Measurements from ENCODE around the gene ANKRD44.

ANKRD44 gene

DNA sequence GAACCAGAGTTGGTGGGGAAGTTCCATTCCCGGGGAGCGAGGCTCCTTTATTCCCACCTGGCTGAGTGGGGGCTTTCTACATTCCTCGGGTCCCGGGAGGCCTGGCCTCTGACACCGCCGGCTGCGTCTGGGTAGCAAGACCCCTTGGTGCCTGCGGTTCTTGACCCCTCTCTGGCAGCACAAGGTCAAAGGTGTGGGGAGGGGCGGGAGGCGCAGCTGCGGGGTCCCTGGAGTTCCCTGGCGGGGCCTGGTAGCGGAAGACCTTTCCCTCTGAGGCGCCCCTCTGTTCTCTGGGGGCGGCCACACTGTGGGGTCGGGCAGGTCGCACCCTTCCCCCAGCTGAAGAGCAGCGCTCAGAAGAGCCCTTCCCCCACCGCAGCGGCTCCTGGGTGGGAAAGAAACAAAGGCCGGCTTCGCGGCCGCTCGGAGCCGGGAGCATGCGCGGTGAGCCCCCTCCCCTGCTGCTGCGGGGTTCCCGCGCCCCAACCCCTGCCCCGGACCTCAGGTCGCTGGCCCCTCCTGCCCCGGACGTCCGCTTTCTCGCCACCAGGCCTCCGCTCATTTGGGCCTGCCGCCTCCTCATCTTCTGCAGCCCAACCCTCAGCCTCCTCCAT, 146.3 kb downstream of the ANKRD44 start:
- H3K18ac ChIP-seq (ENCODE audit: low read length): no peak overlapping the region
- peak overlapping the region; percentile 4 for H2BK5ac ChIP-seq (ENCODE audit: low read depth, low read length, poor library complexity)
- no peak overlapping the region for H2AK5ac ChIP-seq (ENCODE audit: low read length)
- H3K4me1 ChIP-seq (ENCODE audit: control insufficient read depth in 1 of 2, insufficient read depth in 2 of 2, low read length in 2 of 2): peaks cover 8 to 9% of the 10 kb centered on the region in 2 experiments
- H3K79me2 ChIP-seq (ENCODE audit: control insufficient read depth, insufficient read depth, low read length, poor library complexity): no peaks in the 10 kb centered on the region
- H2BK120ac ChIP-seq (ENCODE audit: insufficient read depth, low read length, poor library complexity): peak overlapping the region; percentile 30
- no peak for DNase-seq
- no peaks in the 10 kb centered on the region for H3K36me3 ChIP-seq (ENCODE audit: control insufficient read depth in 1 of 2, insufficient read depth in 2 of 2, low read length in 2 of 2)
- H3K9ac ChIP-seq (ENCODE audit: low read length): no peak overlapping the region
- peak overlapping the region; percentile 11 for H2BK12ac ChIP-seq (ENCODE audit: low read length)
- WGBS (ENCODE audit: extremely low coverage, insufficient coverage, insufficient read length): no CpG with 5 or more reads among the region's 39 CpGs
- H3K27me3 ChIP-seq (ENCODE audit: insufficient read depth, low read length): no peaks in the 10 kb centered on the region
- no peak overlapping the region for H3K4me3 ChIP-seq (ENCODE audit: low read depth, low read length)
- H3K23ac ChIP-seq (ENCODE audit: low read length): no peak overlapping the region
- H4K12ac ChIP-seq (ENCODE audit: low read depth, low read length): peak overlapping the region; percentile 35
- peaks cover 4% of the 10 kb centered on the region for H3K79me1 ChIP-seq (ENCODE audit: low read length)
- H3K4ac ChIP-seq (ENCODE audit: low read depth, low read length): no peak overlapping the region
- H4K8ac ChIP-seq (ENCODE audit: low read depth, low read length): peak overlapping the region; percentile 61
- peak overlapping the region; percentile 66 for H3K14ac ChIP-seq (ENCODE audit: low read length)
- H2AFZ ChIP-seq (ENCODE audit: insufficient read depth, low read length, poor library complexity): peak overlapping the region; percentile 3
- peak overlapping the region; percentile 61 for H4K91ac ChIP-seq (ENCODE audit: low read depth, low read length)
- no peaks in the 10 kb centered on the region for H3K9me3 ChIP-seq (ENCODE audit: insufficient read depth, low read depth, low read length)
- peak overlapping the region; percentile 41 for H3K4me2 ChIP-seq (ENCODE audit: low read length)
- H3K27ac ChIP-seq (ENCODE audit: low read depth, low read length): no peak overlapping the region

DNA sequence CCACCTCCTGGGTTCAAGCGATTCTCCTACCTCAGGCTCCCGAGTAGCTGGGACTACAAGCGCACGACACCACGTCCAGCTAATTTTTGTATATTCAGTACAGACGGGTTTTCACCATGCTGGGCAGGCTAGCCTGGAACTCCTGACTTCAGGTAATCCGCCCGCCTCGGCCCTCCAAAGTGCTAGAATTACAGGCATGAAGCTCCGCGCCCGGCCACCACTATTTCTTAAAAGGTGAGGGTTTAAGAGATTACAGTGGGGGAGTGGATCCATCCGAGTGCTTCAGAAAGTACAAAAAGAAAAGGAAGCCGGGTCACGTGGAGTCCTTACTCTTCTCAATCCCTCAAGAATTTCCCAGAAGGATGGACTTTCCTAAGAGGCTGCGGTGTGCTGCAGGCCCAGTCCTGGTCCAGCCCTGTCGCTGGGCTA, 146.9 kb downstream of the ANKRD44 start:
- Histone ChIP-seq H3K4ac (ENCODE audit: low read depth, low read length) (no peak overlapping the region), H3K9ac (ENCODE audit: low read length) (no peak overlapping the region), H4K91ac (ENCODE audit: low read depth, low read length) (peak overlapping the region; percentile 61), H3K14ac (ENCODE audit: low read length) (no peak overlapping the region), H2AK5ac (ENCODE audit: low read length) (no peak overlapping the region), H3K27ac (ENCODE audit: low read depth, low read length) (no peak overlapping the region), H3K36me3 (ENCODE audit: control insufficient read depth in 1 of 2, insufficient read depth in 2 of 2, low read length in 2 of 2) (no peaks in the 10 kb centered on the region), H3K79me1 (ENCODE audit: low read length) (peaks cover 4% of the 10 kb centered on the region), H2BK5ac (ENCODE audit: low read depth, low read length, poor library complexity) (peak overlapping the region; percentile 4), H3K79me2 (ENCODE audit: control insufficient read depth, insufficient read depth, low read length, poor library complexity) (no peaks in the 10 kb centered on the region), H3K4me1 (ENCODE audit: control insufficient read depth in 1 of 2, insufficient read depth in 2 of 2, low read length in 2 of 2) (peaks cover 8 to 9% of the 10 kb centered on the region in 2 experiments), H3K9me3 (ENCODE audit: insufficient read depth, low read depth, low read length) (no peaks in the 10 kb centered on the region), H3K23ac (ENCODE audit: low read length) (no peak overlapping the region), H2AFZ (ENCODE audit: insufficient read depth, low read length, poor library complexity) (no peak overlapping the region), H2BK120ac (ENCODE audit: insufficient read depth, low read length, poor library complexity) (no peak overlapping the region), H3K4me2 (ENCODE audit: low read length) (peak overlapping the region; percentile 41), H3K27me3 (ENCODE audit: insufficient read depth, low read length) (no peaks in the 10 kb centered on the region), H4K8ac (ENCODE audit: low read depth, low read length) (peak overlapping the region; percentile 61), H3K4me3 (ENCODE audit: low read depth, low read length) (no peak overlapping the region), H4K12ac (ENCODE audit: low read depth, low read length) (peak overlapping the region; percentile 35), H3K18ac (ENCODE audit: low read length) (no peak overlapping the region), H2BK12ac (ENCODE audit: low read length) (no peak overlapping the region)
- no CpG with 5 or more reads among the region's 17 CpGs for WGBS (ENCODE audit: extremely low coverage, insufficient coverage, insufficient read length)
- no peak for DNase-seq

DNA sequence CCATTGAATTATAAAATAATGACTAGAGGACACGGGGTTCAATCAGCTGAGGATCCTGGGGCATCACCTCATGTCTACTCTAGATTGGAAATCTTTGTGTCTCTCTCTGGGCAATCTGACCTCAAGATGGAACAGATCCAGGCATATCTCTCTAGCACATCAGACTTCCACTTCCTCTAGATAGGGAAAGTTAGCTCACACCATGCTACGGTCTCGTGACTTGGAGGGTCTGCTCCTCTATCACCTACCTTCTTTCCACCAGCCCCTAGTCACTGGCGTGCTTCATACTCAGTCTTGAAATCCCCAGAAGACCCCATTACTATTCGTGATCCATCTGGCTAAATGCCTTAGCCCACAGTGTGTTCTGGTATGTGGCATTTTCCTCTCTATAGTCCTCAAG, 148.8 kb downstream of the ANKRD44 start:
- Histone ChIP-seq H3K9me3 (ENCODE audit: insufficient read depth, low read depth, low read length) (no peaks in the 10 kb centered on the region), H2AFZ (ENCODE audit: insufficient read depth, low read length, poor library complexity) (no peak overlapping the region), H3K79me2 (ENCODE audit: control insufficient read depth, insufficient read depth, low read length, poor library complexity) (no peaks in the 10 kb centered on the region), H4K8ac (ENCODE audit: low read depth, low read length) (no peak overlapping the region), H3K14ac (ENCODE audit: low read length) (no peak overlapping the region), H2AK5ac (ENCODE audit: low read length) (no peak overlapping the region), H4K91ac (ENCODE audit: low read depth, low read length) (no peak overlapping the region), H3K4me3 (ENCODE audit: low read depth, low read length) (no peak overlapping the region), H2BK5ac (ENCODE audit: low read depth, low read length, poor library complexity) (no peak overlapping the region), H3K27me3 (ENCODE audit: insufficient read depth, low read length) (no peaks in the 10 kb centered on the region), H3K4me2 (ENCODE audit: low read length) (no peak overlapping the region), H2BK120ac (ENCODE audit: insufficient read depth, low read length, poor library complexity) (no peak overlapping the region), H3K79me1 (ENCODE audit: low read length) (peaks cover 4% of the 10 kb centered on the region), H3K36me3 (ENCODE audit: control insufficient read depth in 1 of 2, insufficient read depth in 2 of 2, low read length in 2 of 2) (no peaks in the 10 kb centered on the region), H3K9ac (ENCODE audit: low read length) (no peak overlapping the region), H3K18ac (ENCODE audit: low read length) (no peak overlapping the region), H4K12ac (ENCODE audit: low read depth, low read length) (no peak overlapping the region), H3K4me1 (ENCODE audit: control insufficient read depth in 1 of 2, insufficient read depth in 2 of 2, low read length in 2 of 2) (peaks cover 8 to 9% of the 10 kb centered on the region in 2 experiments), H2BK12ac (ENCODE audit: low read length) (no peak overlapping the region), H3K23ac (ENCODE audit: low read length) (no peak overlapping the region), H3K4ac (ENCODE audit: low read depth, low read length) (no peak overlapping the region), H3K27ac (ENCODE audit: low read depth, low read length) (no peak overlapping the region)
- no peak for DNase-seq
- no CpG with 5 or more reads among the region's 5 CpGs for WGBS (ENCODE audit: extremely low coverage, insufficient coverage, insufficient read length)

DNA sequence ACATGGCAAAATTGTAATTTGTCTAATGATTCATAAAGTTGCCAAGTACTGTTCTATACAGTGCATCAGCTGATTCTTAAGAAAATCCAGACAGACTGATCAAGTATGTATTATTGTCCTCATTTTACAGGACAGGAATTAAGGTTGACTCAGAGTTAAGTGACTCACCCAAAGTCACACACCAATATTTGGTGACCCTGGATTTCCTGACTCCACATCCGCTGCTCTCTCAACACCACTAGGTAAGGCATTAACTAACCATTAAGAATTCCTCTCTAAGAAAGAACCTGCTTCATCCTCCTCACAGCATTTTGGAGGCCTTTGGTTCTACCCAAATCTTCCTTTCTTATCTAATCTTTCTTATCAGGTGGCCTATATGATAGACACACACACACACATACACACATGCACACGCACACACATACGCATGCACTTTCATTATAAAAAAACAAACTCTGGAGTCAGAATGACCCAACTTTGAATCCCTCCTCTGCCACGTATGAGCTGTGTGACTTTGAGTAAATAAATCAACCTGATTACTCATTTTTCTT, 150.8 kb downstream of the ANKRD44 start:
- DNase-seq: peak in 1 of 2 donors; percentile 26
- no peak overlapping the region for H3K23ac ChIP-seq (ENCODE audit: low read length)
- H2BK12ac ChIP-seq (ENCODE audit: low read length): no peak overlapping the region
- H4K91ac ChIP-seq (ENCODE audit: low read depth, low read length): no peak overlapping the region
- no peak overlapping the region for H3K9ac ChIP-seq (ENCODE audit: low read length)
- H3K4me3 ChIP-seq (ENCODE audit: low read depth, low read length): no peak overlapping the region
- H2AFZ ChIP-seq (ENCODE audit: insufficient read depth, low read length, poor library complexity): no peak overlapping the region
- H3K4me2 ChIP-seq (ENCODE audit: low read length): no peak overlapping the region
- H2AK5ac ChIP-seq (ENCODE audit: low read length): no peak overlapping the region
- H3K4me1 ChIP-seq (ENCODE audit: control insufficient read depth in 1 of 2, insufficient read depth in 2 of 2, low read length in 2 of 2): peaks cover 8 to 9% of the 10 kb centered on the region in 2 experiments
- no peaks in the 10 kb centered on the region for H3K27me3 ChIP-seq (ENCODE audit: insufficient read depth, low read length)
- no peak overlapping the region for H4K8ac ChIP-seq (ENCODE audit: low read depth, low read length)
- no peak overlapping the region for H3K27ac ChIP-seq (ENCODE audit: low read depth, low read length)
- H2BK120ac ChIP-seq (ENCODE audit: insufficient read depth, low read length, poor library complexity): no peak overlapping the region
- H3K4ac ChIP-seq (ENCODE audit: low read depth, low read length): no peak overlapping the region
- H3K36me3 ChIP-seq (ENCODE audit: control insufficient read depth in 1 of 2, insufficient read depth in 2 of 2, low read length in 2 of 2): no peaks in the 10 kb centered on the region
- no peak overlapping the region for H3K18ac ChIP-seq (ENCODE audit: low read length)
- no peaks in the 10 kb centered on the region for H3K79me2 ChIP-seq (ENCODE audit: control insufficient read depth, insufficient read depth, low read length, poor library complexity)
- H4K12ac ChIP-seq (ENCODE audit: low read depth, low read length): no peak overlapping the region
- peaks cover 4% of the 10 kb centered on the region for H3K79me1 ChIP-seq (ENCODE audit: low read length)
- H3K9me3 ChIP-seq (ENCODE audit: insufficient read depth, low read depth, low read length): no peaks in the 10 kb centered on the region
- no peak overlapping the region for H3K14ac ChIP-seq (ENCODE audit: low read length)
- no peak overlapping the region for H2BK5ac ChIP-seq (ENCODE audit: low read depth, low read length, poor library complexity)
- WGBS (ENCODE audit: extremely low coverage, insufficient coverage, insufficient read length): no CpG with 5 or more reads among the region's 4 CpGs

Data from trophoblast cell (in vitro differentiated cells and primary cell).